ENCODE results near the gene AQR. TPM values are rescaled to one million over a fixed set of nuclear protein-coding genes. Genes with fewer than 3 reads are reported as not detected.

The AQR gene
- total and polyA plus RNA-seq, 9 donors = 9.2 to 32.4 (median 27.5) TPM

- Histone ChIP-seq H3K4me1 (ENCODE audit: insufficient read depth) (no peaks in the 10 kb centered on the region), H3K9me3 (peaks cover 0 to 7% of the 10 kb centered on the region in 2 donors), H3K27ac (no peak overlapping the region), H3K27me3 (no peaks in the 10 kb centered on the region), H3K4me3 (no peak overlapping the region), H3K36me3 (no peaks in the 10 kb centered on the region)
- DNase-seq = no peak
- intact Hi-C loops (cut with DNase I) = no loop called here
- WGBS, 3 donors = 38 to 52% (median 44%) methylated on average over 2 of the region's 2 CpGs
- TF ChIP-seq EP300 (IDR thresholded peaks at IDR 0.05) (no peak), CTCF (IDR thresholded peaks at IDR 0.05) (no peak), POLR2A (IDR thresholded peaks at IDR 0.05) (no peak)
Observed at GRCh38 chr15:34890424-34890823, 79.1 kb downstream of the AQR start.

GRCh38 chr15:34889476-34889875 is 80.1 kb downstream of the AQR start:
- H3K36me3 ChIP-seq = no peaks in the 10 kb centered on the region
- no peak for TF ChIP-seq CTCF (IDR thresholded peaks at IDR 0.05)
- TF ChIP-seq EP300 (IDR thresholded peaks at IDR 0.05) = no peak
- TF ChIP-seq POLR2A (IDR thresholded peaks at IDR 0.05) = no peak
- no peak for DNase-seq
- H3K4me1 ChIP-seq (ENCODE audit: insufficient read depth) = no peaks in the 10 kb centered on the region
- WGBS, 3 donors = 90 to 92% (median 91%) methylated on average over 7 of the region's 7 CpGs
- H3K27me3 ChIP-seq = no peaks in the 10 kb centered on the region
- no peak overlapping the region for H3K27ac ChIP-seq
- H3K9me3 ChIP-seq = peaks cover 0 to 7% of the 10 kb centered on the region in 2 donors
- intact Hi-C loops (cut with DNase I) = no loop called here
- no peak overlapping the region for H3K4me3 ChIP-seq

- Histone ChIP-seq H3K36me3 (no peaks in the 10 kb centered on the region), H3K27me3 (no peaks in the 10 kb centered on the region), H3K9me3 (no peaks in the 10 kb centered on the region), H3K4me3 (no peak overlapping the region), H3K27ac (no peak overlapping the region), H3K4me1 (ENCODE audit: insufficient read depth) (no peaks in the 10 kb centered on the region)
- no peak for DNase-seq
- TF ChIP-seq POLR2A (IDR thresholded peaks at IDR 0.05) (no peak), CTCF (IDR thresholded peaks at IDR 0.05) (no peak), EP300 (IDR thresholded peaks at IDR 0.05) (no peak)
- intact Hi-C loops (cut with DNase I) = no loop called here
Observed at GRCh38 chr15:34886134-34886533, 83.4 kb downstream of the AQR start.

GRCh38 chr15:34883633-34884032 is 85.9 kb downstream of the AQR start:
- intact Hi-C loops (cut with DNase I) = no loop called here
- Histone ChIP-seq H3K27ac (no peak overlapping the region), H3K4me3 (no peak overlapping the region), H3K27me3 (no peaks in the 10 kb centered on the region), H3K9me3 (no peaks in the 10 kb centered on the region), H3K4me1 (ENCODE audit: insufficient read depth) (peaks cover 2% of the 10 kb centered on the region), H3K36me3 (no peaks in the 10 kb centered on the region)
- TF ChIP-seq EP300 (IDR thresholded peaks at IDR 0.05) (no peak), CTCF (IDR thresholded peaks at IDR 0.05) (no peak), POLR2A (IDR thresholded peaks at IDR 0.05) (no peak)
- WGBS, 3 donors = 97 to 100% (median 99%) methylated on average over 2 of the region's 2 CpGs
- no peak for DNase-seq

GRCh38 chr15:34883042-34883441 is 86.5 kb downstream of the AQR start:
- no peaks in the 10 kb centered on the region for H3K9me3 ChIP-seq
- no peak overlapping the region for H3K4me3 ChIP-seq
- H3K36me3 ChIP-seq = no peaks in the 10 kb centered on the region
- no peak for TF ChIP-seq EP300 (IDR thresholded peaks at IDR 0.05)
- no peak for TF ChIP-seq CTCF (IDR thresholded peaks at IDR 0.05)
- no peak for TF ChIP-seq POLR2A (IDR thresholded peaks at IDR 0.05)
- no peaks in the 10 kb centered on the region for H3K27me3 ChIP-seq
- H3K4me1 ChIP-seq (ENCODE audit: insufficient read depth) = peaks cover 2% of the 10 kb centered on the region
- 94 to 98% (median 96%) methylated on average over 1 of the region's 1 CpG for WGBS, 3 donors
- H3K27ac ChIP-seq = no peak overlapping the region
- intact Hi-C loops (cut with DNase I) = no loop called here
- no peak for DNase-seq

All from ovary (tissue), 9 donors.